Measurements from ENCODE around the gene CCNT2. TPM values are rescaled to one million over a fixed set of nuclear protein-coding genes. Genes with fewer than 3 reads are reported as not detected.

Gene CCNT2
- total RNA-seq: 10 to 100 TPM; 13.2 to 23.6 (median 17.5) TPM
- long read RNA-seq, full-length matches to known transcripts: 4 of 6 reads
- long read RNA-seq, partial matches to known transcripts: 0 of 6 reads
- long read RNA-seq, other reads (novel, unspliced or antisense): 2 of 6 reads

GRCh38 chr2:134918526-134919340 lies at the start of gene CCNT2:
CCNT2 (plus strand) TSS chr2:134918822; CDS start chr2:134918855, 33 bp downstream.
- TF ChIP-seq CTCF (IDR thresholded peaks at IDR 0.05) (no peak), POLR2A (IDR thresholded peaks at IDR 0.05) (peak; percentile 48)
- Histone ChIP-seq H3K4me1 (peaks cover 0 to 40% (median 9%) of the 10 kb centered on the region in 4 donors), H3K27ac (peak within 1 kb of the TSS; percentile 94 to 96 (median 96)), H3K36me3 (no peaks in the 10 kb centered on the region), H3K9me3 (no peaks in the 10 kb centered on the region), H3K4me3 (peak within 1 kb of the TSS; percentile 85 to 98 (median 88)), H3K27me3 (no peaks in the 10 kb centered on the region)
- WGBS (ENCODE audit: insufficient coverage, low coverage, low lambda C conversion rate, missing lambda C conversion rate): 0% methylated on average over 32 of the region's 83 CpGs
- intact Hi-C loops (cut with DNase I): no loop called here
- DNase-seq (peak; percentile 99 to 100 (median 99)), ATAC-seq (peak; percentile 87 to 94 (median 89))

GRCh38 chr2:134869946-134870736 lies 48.5 kb upstream of the CCNT2 start:
- 15% methylated on average over 3 of the region's 8 CpGs for WGBS (ENCODE audit: insufficient coverage, low coverage, low lambda C conversion rate, missing lambda C conversion rate)

GRCh38 chr2:134873152-134873551 lies 45.5 kb upstream of the CCNT2 start:
- ATAC-seq (no peak), DNase-seq (no peak)
- H3K9me3 ChIP-seq: no peaks in the 10 kb centered on the region
- H3K4me1 ChIP-seq: peaks cover 0 to 38% (median 10%) of the 10 kb centered on the region in 4 donors
- H3K27me3 ChIP-seq: no peaks in the 10 kb centered on the region
- no peak overlapping the region for H3K27ac ChIP-seq
- TF ChIP-seq POLR2A (IDR thresholded peaks at IDR 0.05) (no peak), CTCF (IDR thresholded peaks at IDR 0.05) (no peak)
- H3K4me3 ChIP-seq: no peak overlapping the region
- intact Hi-C loops (cut with DNase I): no loop called here
- peaks cover 0 to 71% (median 21%) of the 10 kb centered on the region in 4 donors for H3K36me3 ChIP-seq
- 95% methylated on average over 2 of the region's 2 CpGs for WGBS (ENCODE audit: insufficient coverage, low coverage, low lambda C conversion rate, missing lambda C conversion rate)

More at GRCh38 chr2:134869946-134870736, 48.5 kb upstream of the CCNT2 start:
- H3K4me3 ChIP-seq: no peak overlapping the region
- H3K27ac ChIP-seq: peak overlapping the region; percentile 45 to 85 (median 63)
- peak; percentile 61 to 72 (median 66) for ATAC-seq
- intact Hi-C loops (cut with DNase I): no loop called here
- H3K9me3 ChIP-seq: no peaks in the 10 kb centered on the region
- H3K4me1 ChIP-seq: peaks cover 0 to 68% (median 11%) of the 10 kb centered on the region in 4 donors
- no peaks in the 10 kb centered on the region for H3K27me3 ChIP-seq
- no peak for TF ChIP-seq POLR2A (IDR thresholded peaks at IDR 0.05)
- TF ChIP-seq CTCF (IDR thresholded peaks at IDR 0.05): no peak
- peak; percentile 34 to 88 (median 59) for DNase-seq
- peaks cover 0 to 58% (median 15%) of the 10 kb centered on the region in 4 donors for H3K36me3 ChIP-seq

- DNase-seq: no peak
- intact Hi-C loops (cut with DNase I): no loop called here
- H3K27ac ChIP-seq: no peak overlapping the region
- peaks cover 0 to 17% (median 4%) of the 10 kb centered on the region in 4 donors for H3K4me1 ChIP-seq
- ATAC-seq: no peak
- no peaks in the 10 kb centered on the region for H3K9me3 ChIP-seq
- 15% methylated on average over 1 of the region's 1 CpG for WGBS (ENCODE audit: insufficient coverage, low coverage, low lambda C conversion rate, missing lambda C conversion rate)
- H3K27me3 ChIP-seq: no peaks in the 10 kb centered on the region
- H3K36me3 ChIP-seq: peaks cover 0 to 75% (median 25%) of the 10 kb centered on the region in 4 donors
- TF ChIP-seq POLR2A (IDR thresholded peaks at IDR 0.05): no peak
- no peak for TF ChIP-seq CTCF (IDR thresholded peaks at IDR 0.05)
- H3K4me3 ChIP-seq: no peak overlapping the region
These were observed 43.3 kb upstream of the CCNT2 start for GRCh38 chr2:134875309-134875708.
